Cerebellar nuclear complex (tissue), 1 donor: ENCODE results near the gene GSDMA.
"Not testable (repeated sequence)": the region's sequence is repeated elsewhere in the genome, so short reads cannot be mapped to it uniquely, and the experiment has no call there.

ENCODE experiments used
- DNase-seq, 2 experiments: peaks; one replicate each; lab custom pipeline; 2025; lab: John Stamatoyannopoulos, UW

GSDMA gene

DNA sequence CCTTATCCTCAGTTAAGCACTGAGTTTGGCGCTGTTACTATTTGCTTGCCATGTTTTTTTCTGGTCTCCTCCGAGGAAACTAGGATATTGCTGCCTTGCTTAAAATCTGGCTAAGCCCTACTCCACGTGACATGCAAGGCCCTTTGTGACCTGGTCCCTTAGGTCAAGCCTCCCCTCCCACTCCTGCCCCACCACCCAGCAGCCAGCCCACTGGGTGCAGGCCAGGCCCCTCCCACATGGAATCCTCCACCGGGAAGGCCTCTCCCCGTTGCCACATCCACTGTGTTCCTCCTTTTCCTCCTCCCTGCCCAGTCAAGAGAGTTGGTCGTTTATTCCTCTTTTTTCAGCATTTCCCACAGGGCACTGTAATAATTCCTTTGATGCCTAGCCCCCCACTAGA lies 34.0 kb downstream of the GSDMA start:
- no peak for DNase-seq

DNA sequence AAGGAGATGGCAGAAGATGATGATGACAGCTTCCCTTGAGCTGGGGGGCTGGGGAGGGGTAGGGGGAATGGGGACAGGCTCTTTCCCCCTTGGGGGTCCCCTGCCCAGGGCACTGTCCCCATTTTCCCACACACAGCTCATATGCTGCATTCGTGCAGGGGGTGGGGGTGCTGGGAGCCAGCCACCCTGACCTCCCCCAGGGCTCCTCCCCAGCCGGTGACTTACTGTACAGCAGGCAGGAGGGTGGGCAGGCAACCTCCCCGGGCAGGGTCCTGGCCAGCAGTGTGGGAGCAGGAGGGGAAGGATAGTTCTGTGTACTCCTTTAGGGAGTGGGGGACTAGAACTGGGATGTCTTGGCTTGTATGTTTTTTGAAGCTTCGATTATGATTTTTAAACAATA lies 34.7 kb downstream of the GSDMA start:
- no peak for DNase-seq

DNA sequence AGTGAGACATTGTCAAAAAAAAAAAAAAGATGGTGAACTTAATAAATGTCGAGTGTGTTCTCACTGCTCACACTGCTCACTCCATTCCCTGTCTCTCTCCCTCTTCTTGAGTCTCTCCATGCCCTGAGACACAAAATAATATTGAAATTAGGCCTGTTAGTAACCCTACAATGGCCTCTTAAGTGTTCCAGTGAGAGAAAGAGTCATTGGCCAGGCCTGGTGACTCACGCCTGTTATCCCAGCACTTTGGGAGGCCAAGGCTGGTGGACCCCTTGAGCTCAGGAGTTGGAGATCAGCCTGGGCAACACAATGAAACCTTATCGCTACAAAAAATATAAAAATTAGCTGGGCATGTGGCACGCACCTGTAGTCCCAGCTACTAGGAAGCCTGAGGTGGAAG lies 36.3 kb downstream of the GSDMA start:
- no peak for DNase-seq

DNA sequence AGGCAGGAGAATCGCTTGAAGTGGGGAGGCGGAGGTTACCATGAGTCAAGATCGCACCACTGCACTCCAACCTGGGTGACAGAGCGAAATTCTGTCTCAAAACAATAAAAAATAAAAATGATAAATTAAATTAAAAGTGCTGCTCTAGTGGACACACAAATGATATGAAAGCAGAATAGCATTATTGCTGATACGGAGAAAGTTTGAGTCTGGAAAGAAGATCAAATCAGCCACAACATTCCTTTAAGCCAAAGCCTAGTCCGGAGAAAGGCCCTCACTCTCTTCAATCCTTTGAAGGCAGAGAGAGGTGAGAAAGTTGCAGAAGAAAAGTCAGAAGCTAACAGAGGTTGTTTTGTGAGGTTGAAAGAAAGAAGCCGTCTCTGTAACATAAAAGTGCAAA lies 37.4 kb downstream of the GSDMA start:
- DNase-seq = no peak

DNA sequence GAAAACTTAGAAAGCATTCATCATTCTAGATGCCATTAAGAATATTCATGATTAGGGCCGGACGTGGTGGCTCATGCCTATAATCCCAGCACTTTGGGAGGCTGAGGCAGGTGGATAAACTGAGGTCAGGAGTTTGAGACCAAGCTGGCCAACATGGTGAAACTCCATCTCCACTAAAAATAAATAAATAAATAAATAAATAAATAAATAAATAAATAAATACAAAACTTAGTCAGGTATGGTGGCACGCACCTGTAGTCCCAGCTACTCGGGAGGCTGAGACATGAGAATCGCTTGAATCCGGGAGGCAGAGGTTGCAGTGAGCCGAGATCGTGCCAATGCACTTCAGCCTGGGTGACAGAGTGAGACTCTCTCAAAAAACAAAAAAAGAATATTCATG lies 38.5 kb downstream of the GSDMA start:
- not testable (repeated sequence) for DNase-seq

DNA sequence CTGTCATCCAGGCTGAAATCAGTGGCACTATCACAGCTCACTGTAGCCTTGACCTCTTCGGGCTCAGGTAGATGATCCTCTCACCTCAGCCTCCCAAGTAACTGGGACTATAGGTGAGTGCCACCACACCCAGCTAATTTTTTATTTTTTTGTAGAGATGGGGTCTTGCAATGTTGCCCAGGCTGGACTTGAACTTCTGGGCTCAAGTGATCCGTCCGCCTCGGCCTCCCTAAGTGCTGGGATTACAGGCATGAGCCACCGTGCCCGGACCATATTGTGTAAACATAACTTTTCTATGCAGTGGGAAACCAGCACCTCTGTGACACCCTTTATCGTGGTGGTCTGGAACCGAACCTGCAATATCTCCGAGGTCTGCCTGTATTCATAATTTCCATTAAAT lies 41.3 kb downstream of the GSDMA start:
- no peak for DNase-seq

DNA sequence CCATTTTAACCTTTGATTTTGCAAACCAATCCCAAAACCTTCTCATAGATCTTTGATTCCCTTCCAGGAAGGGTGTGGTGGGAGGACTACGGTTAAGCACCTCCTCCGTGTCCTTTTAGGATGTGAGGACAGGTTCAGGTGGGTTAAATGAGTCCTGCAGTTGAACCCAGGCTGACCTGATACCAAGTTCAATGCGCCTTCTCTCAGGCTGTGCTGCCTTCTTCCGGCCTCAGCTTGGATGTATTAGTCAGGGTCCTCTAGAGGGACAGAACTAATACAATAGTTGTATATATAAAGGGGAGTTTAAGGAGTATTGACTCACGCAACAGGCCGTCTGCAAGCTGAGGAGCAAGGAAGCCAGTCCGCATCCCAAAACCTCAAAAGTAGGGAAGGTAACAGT lies 41.9 kb downstream of the GSDMA start:
- no peak for DNase-seq

DNA sequence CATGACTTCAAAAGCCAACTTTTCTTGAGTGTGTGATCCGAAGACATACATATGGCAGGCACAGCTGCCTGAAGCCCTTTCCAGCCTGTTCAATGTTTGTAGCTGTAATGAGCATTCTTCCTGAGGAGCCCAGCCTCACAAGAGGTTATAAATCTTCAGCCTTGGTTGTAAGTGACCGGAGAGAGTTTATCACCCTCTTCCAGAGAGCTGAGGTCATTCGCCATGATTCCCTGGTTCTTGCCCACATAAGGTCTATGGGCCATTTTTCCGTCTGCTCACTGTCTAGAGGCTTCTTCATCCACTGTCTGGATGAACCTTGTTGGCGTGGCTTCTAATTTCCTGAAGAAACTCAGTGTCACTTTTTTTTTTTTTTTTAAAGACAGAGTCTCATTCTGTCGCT lies 42.7 kb downstream of the GSDMA start:
- no peak for DNase-seq

DNA sequence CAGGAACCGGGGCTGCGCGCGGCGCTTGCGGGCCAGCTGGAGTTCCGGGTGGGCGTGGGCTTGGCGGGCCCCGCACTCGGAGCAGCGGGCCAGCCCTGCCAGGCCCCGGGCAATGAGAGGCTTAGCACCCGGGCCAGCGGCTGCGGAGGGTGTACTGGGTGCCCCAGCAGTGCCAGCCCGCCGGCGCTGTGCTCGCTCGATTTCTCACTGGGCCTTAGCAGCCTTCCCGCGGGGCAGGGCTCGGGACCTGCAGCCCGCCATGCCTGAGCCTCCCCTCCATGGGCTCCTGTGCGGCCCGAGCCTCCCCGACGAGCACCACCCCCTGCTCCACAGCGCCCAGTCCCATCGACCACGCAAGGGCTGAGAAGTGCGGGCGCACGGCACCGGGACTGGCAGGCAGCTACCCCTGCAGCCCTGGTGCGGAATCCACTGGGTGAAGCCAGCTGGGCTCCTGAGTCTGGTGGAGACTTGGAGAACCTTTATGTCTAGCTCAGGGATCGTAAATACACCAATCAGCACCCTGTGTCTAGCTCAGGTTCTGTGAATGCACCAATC lies 48.2 kb downstream of the GSDMA start:
- not testable (repeated sequence) for DNase-seq

DNA sequence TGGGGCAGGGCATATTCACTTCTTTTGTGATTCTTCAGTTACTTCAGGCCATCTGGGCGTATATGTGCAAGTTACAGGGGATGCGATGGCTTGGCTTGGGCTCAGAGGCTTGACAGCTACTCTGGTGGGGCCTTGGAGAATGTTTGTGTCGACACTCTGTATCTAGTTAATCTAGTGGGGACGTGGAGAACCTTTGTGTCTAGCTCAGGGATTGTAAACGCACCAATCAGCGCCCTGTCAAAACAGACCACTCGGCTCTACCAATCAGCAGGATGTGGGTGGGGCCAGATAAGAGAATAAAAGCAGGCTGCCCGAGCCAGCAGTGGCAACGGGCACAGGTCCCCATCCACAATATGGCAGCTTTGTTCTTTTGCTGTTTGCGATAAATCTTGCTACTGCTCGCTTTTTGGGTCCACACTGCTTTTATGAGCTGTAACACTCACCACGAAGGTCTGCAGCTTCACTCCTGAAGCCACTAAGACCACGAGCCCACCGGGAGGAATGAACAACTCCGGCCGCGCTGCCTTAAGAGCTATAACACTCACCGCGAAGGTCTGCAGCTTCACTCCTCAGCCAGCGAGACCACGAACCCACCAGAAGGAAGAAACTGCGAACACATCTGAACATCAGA lies 49.3 kb downstream of the GSDMA start:
- DNase-seq = not testable (repeated sequence)

DNA sequence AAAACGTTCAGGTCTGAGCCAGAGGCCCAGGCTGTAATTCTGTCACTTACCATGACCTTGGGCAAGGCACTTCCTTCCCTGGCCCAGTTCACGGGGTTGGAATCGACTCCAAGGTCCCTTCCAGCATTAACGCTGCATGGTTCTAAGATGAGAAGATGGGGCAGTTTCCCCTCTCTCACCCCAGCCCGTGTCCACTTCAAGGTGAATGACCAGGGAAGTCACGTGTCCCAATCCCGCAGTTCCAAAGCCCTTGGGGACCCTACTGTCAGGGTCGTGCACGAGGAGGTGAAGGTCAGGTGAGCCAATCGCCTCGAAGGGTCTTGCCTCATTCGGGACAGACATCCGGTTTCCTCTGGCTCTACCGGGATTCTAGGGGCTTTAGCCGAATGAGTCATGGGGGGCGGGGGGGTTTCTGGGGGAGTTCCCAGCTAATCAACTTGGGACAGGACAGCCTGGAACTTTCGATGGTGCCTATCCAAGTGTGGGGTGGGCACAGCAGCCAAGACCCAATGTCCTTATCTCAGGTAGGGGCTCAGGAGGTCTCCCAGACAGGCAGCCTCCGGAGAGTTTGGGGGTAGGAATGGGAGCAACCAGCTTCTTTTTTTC lies 51.7 kb downstream of the GSDMA start:
- DNase-seq = no peak

DNA sequence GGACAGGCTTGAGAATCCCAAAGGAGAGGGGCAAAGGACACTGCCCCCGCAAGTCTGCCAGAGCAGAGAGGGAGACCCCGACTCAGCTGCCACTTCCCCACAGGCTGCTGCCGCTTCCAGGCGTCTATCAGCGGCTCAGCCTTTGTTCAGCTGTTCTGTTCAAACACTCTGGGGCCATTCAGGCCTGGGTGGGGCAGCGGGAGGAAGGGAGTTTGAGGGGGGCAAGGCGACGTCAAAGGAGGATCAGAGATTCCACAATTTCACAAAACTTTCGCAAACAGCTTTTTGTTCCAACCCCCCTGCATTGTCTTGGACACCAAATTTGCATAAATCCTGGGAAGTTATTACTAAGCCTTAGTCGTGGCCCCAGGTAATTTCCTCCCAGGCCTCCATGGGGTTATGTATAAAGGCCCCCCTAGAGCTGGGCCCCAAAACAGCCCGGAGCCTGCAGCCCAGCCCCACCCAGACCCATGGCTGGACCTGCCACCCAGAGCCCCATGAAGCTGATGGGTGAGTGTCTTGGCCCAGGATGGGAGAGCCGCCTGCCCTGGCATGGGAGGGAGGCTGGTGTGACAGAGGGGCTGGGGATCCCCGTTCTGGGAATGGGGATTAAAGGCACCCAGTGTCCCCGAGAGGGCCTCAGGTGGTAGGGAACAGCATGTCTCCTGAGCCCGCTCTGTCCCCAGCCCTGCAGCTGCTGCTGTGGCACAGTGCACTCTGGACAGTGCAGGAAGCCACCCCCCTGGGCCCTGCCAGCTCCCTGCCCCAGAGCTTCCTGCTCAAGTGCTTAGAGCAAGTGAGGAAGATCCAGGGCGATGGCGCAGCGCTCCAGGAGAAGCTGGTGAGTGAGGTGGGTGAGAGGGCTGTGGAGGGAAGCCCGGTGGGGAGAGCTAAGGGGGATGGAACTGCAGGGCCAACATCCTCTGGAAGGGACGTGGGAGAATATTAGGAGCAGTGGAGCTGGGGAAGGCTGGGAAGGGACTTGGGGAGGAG lies 52.5 kb downstream of the GSDMA start, which contains the start of gene CSF3:
Gene CSF3 (plus strand): TSS at position 436 of the 993 bp plus-strand sequence. CDS start 35 bp downstream, at position 471.
- DNase-seq = no peak

DNA sequence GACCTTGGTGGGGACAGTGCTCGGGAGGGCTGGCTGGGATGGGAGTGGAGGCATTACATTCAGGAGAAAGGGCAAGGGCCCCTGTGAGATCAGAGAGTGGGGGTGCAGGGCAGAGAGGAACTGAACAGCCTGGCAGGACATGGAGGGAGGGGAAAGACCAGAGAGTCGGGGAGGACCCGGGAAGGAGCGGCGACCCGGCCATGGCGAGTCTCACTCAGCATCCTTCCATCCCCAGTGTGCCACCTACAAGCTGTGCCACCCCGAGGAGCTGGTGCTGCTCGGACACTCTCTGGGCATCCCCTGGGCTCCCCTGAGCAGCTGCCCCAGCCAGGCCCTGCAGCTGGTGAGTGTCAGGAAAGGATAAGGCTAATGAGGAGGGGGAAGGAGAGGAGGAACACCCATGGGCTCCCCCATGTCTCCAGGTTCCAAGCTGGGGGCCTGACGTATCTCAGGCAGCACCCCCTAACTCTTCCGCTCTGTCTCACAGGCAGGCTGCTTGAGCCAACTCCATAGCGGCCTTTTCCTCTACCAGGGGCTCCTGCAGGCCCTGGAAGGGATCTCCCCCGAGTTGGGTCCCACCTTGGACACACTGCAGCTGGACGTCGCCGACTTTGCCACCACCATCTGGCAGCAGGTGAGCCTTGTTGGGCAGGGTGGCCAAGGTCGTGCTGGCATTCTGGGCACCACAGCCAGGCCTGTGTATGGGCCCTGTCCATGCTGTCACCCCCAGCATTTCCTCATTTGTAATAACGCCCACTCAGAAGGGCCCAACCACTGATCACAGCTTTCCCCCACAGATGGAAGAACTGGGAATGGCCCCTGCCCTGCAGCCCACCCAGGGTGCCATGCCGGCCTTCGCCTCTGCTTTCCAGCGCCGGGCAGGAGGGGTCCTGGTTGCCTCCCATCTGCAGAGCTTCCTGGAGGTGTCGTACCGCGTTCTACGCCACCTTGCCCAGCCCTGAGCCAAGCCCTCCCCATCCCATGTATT lies 53.5 kb downstream of the GSDMA start:
- no peak for DNase-seq

DNA sequence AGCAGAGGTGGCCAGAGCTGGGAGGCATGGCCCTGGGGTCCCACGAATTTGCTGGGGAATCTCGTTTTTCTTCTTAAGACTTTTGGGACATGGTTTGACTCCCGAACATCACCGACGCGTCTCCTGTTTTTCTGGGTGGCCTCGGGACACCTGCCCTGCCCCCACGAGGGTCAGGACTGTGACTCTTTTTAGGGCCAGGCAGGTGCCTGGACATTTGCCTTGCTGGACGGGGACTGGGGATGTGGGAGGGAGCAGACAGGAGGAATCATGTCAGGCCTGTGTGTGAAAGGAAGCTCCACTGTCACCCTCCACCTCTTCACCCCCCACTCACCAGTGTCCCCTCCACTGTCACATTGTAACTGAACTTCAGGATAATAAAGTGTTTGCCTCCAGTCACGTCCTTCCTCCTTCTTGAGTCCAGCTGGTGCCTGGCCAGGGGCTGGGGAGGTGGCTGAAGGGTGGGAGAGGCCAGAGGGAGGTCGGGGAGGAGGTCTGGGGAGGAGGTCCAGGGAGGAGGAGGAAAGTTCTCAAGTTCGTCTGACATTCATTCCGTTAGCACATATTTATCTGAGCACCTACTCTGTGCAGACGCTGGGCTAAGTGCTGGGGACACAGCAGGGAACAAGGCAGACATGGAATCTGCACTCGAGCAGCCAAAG lies 54.7 kb downstream of the GSDMA start:
- DNase-seq = no peak

DNA sequence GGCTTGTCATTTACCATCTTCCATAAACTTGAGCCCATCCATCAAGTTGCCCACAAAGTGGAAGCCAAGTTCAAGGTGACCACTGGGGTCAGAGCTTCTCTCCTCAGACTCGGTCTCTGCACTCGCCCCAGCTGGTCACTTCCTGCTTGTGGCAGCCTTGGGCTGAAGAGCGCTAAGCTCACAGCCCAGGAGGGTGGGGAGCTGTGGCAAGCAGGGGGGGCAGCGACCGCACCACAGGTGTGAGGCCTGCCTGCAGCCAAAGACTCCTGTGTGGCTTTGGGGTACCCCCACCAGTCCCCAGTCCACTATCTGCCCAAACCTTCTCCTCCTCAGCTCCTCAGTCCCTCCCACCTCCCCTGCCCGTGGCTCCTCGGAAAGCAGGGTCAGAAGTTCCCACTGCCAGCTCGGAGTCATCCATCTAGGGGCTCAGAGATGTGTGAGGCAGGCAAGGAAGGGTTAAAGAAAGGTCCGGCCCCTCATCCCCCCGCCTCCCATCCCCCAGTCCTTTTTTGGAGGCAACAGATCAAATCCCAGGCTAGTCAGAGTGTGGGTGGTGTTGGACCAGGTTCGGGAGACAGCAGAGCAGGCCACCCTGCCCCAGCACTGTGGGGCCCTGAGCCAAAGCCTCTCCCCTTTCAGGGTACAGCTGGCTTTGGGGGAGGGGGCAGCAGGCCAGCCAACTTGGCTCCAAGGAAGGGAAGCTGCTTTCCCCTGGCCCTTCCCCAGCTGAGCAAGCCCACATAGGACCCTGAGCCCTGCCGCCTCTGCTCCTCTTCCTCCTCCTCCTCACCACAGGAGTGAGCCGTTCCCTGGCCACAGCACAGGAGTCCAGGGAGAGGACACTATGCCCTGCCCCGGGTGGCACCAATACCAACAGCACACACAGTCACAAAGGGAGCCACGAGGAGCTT lies 55.7 kb downstream of the GSDMA start:
- no peak for DNase-seq

DNA sequence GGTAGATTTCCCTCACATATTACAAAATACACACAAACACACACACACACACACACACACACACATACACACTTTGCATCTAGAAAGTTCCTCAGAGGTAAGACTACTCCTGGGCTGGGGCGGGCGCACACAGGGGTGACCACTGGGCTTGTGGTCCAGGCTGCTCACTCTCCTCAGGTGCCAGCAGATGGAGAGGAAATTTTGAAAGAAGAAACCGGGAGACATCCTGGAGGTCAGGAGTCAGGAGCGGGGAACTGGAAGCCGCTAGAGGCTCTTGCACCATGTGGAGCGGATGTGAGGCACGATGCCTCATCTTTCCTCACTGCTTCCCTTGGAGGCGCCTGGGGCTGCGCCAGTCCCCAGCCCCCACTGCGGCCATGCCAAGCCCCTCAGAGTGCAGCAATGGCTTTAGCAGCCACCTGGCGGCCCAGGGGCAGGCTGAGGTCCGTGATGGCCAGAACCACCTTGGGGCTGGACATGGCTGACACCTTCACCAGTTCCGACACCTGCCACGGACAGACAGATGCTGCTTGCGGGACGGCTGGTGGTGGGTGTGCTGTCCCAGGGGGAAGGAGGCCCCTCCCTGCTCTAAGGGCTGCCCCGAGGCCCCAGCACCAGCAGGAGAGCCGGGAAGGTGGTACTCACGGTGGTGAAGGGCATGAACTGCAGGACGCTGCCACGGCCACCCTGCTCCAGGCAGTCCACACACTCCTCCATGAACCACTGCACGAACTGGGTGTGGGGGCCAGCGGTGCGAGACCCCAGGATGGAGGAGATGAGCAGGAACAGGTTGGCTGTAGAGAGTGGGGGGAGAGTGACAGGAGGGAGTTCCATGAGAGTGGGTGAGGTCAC lies 56.6 kb downstream of the GSDMA start:
- DNase-seq = no peak

DNA sequence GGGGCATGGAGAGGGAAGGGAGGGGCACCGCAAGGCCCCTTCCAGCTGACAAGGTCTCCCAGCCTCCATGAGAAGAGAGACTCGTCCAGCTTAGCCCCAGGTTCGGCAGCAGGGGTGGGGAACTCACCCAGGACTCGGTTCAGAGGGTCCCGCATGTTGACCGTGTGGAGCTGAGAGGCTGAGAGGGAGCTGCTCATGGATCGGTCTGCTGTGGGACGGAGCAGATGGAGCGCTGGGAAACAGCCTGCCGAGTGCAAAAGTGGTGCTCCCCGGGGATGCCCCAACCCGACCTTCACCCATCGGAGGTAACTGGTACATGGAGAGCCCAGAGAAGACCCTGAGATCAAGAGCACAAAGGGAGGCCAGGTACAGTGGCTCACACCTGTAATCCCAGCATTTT lies 57.3 kb downstream of the GSDMA start:
- DNase-seq = no peak

DNA sequence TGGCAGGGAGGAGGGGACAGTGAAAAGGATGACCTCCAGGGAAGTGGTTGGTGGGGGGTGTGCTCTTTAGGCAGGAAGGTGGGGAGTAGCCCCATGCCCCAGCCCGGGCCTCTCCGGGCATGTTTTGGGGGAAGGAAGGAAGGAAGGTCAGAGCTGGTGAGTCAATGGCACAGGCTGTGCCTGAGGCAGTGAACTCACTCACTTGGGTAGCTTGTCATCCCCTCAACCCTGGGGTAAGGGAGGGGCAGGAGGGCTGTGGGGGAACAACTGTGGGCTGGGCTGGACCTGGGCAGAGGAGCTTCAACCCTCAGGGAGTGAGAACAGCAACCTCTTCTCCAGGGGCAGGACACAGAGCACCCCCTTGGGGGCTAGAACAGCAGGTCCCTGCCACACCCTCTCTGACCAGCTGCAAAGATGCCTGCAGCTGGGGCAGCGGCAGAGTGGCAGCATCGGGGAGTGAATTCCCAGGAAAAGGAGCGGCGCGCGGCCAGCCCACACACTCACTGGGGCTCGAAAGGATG lies 58.7 kb downstream of the GSDMA start:
- no peak for DNase-seq
